Sigmoid colon (tissue), 3 donors: Measurements from ENCODE around the gene ROBO1.

Experiments
- POLR2A ChIP-seq, 2 donors: fragments of 450-650 bp; IDR thresholded peaks; one replicate each; pipeline ENCODE4 v1.6.1; 2016; ENCODE audit warnings: antibody characterized with exemption in 2 of 2, mild to moderate bottlenecking in 2 of 2, moderate library complexity in 2 of 2
- TF ChIP-seq, protein P1 (sequence below), 4 experiments: fragments of 450-650 bp in 3 of 4; fragments of 200-600 bp in 1 of 4; IDR thresholded peaks; one replicate each; pipeline ENCODE4 v1.5.1; 2016 to 2019; ENCODE audit warnings: antibody characterized with exemption in 4 of 4, mild to moderate bottlenecking in 3 of 4, moderate library complexity in 2 of 4

DNA sequence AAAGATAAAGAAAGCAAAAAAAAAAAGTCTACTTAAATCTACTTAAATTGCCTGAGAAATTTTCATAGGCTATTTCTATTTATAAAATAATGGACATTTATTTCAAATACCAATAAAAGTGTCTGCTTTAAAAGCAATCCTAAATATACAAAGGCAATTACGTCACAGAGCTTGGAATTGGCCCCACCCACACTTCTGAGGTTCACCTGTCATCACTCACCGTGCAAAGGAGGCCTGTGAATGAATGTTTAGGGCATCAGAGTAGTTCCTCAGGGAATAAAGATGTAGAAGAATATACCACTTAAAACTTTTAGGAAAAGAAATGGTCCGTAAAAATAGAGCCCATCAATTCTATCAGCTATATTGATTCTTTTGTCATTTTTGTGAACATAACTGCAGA, 621.8 kb downstream of the ROBO1 start:
- no peak for TF ChIP-seq POLR2A (IDR thresholded peaks at IDR 0.05)
- TF ChIP-seq, protein P1, sequence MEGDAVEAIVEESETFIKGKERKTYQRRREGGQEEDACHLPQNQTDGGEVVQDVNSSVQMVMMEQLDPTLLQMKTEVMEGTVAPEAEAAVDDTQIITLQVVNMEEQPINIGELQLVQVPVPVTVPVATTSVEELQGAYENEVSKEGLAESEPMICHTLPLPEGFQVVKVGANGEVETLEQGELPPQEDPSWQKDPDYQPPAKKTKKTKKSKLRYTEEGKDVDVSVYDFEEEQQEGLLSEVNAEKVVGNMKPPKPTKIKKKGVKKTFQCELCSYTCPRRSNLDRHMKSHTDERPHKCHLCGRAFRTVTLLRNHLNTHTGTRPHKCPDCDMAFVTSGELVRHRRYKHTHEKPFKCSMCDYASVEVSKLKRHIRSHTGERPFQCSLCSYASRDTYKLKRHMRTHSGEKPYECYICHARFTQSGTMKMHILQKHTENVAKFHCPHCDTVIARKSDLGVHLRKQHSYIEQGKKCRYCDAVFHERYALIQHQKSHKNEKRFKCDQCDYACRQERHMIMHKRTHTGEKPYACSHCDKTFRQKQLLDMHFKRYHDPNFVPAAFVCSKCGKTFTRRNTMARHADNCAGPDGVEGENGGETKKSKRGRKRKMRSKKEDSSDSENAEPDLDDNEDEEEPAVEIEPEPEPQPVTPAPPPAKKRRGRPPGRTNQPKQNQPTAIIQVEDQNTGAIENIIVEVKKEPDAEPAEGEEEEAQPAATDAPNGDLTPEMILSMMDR (IDR thresholded peaks at IDR 0.05), result no peak
